Posterior cingulate gyrus (tissue), 11 donors: ENCODE results near the gene ANKRD40CL.

Source experiments
- DNase-seq, 10 donors: peaks; one replicate each; pipeline versions ENCODE4 v3.0.0 to v3.0.0-alpha.2; 2020 to 2021; ENCODE audit warnings: mixed read lengths in 3 of 10
- intact Hi-C: fragments of 100-400 bp; cut with DNase I; formaldehyde crosslinking; loops from one replicate; pipeline ENCODE4 v1.15.1; 2023

Gene ANKRD40CL

GRCh38 chr17:50721194-50722010 lies 45.9 kb downstream of the ANKRD40CL start:
- intact Hi-C loops = no loop called here

DNA sequence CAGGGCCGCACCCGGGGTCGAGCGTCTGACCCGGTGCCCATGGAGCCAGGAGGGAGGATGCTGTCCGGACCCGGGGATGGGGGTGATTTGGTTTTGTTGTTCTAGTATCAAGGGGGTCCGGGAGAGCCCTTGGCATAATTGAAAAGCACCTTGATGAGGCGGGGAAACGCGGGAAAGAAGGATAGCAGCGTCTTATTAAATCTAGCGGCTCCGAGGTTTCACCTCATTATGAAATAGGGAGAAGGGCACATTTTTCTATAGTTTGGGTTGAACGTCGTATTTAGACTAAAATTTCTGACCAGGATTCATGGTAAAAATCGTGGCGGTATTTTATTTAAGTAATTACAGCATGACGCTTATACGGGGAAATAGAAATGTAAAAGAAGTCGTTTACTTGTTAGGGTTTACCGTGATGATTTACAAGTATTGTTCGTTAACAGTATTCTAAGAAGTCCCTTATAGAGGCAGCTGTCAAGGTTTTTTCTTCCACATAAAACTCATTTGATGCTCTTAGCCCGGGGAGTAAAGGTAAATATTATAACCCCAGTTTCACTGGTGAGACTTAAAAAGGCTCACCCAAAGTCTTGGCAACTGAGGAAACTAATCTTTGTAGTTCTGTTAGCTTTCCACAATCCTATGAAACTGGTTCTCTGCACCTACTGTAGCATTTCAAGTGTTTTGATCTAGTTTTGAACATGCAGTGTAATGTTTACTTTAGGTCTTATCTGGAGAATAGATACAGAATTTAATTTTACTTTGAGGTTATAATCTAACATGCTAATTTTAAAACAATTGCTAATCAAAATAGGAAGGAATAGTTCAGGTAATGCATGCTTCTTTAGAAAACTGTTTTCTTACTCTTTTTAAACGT lies 47.2 kb downstream of the ANKRD40CL start:
- DNase-seq = no peak
- intact Hi-C loops = loop anchor here (1.0 kb wide), 1 partner anchor 13 kb away; the partner anchor contains the start of gene ANKRD40

More at GRCh38 chr17:50721194-50722010, 45.9 kb downstream of the ANKRD40CL start:
- DNase-seq = no peak

DNA sequence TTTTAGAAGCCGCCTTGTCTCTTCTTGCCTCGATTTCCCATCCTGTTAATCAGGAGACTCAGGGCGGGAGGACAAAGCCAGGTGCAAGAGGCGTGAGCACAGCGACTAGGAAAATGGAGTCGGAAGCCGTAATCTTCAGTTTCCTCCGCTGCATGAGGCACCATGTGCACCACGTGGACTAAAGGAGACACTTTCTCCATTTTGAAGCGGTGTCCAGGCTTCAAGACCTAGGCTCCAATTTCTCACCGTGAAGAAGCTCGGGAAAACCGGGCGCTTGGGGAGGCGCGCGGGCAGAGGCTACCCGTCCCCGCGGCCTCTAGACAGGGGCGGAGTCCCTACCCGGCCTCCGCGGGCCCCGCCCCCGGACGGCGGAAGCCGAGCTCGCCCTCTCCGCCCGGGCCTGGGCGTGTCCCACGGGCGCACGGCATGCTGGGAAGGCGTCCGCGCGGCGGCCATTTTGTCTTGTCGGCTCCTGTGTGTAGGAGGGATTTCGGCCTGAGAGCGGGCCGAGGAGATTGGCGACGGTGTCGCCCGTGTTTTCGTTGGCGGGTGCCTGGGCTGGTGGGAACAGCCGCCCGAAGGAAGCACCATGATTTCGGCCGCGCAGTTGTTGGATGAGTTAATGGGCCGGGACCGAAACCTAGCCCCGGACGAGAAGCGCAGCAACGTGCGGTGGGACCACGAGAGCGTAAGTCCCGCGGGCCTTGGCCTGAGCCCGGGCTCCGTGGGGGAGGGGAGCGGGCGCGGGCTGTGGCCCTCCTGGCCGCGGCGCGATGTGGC lies 48.0 kb downstream of the ANKRD40CL start, which contains the start of gene LUC7L3:
TSS of gene LUC7L3 (plus strand) at position 460 of the 780 bp plus-strand sequence. CDS start at position 590, 130 bp downstream.
- intact Hi-C loops = loop anchor here (1.0 kb wide), 1 partner anchor 12 kb away; the partner anchor contains the start of gene ANKRD40
- peak; percentile 89 to 99 (median 94) for DNase-seq

DNA sequence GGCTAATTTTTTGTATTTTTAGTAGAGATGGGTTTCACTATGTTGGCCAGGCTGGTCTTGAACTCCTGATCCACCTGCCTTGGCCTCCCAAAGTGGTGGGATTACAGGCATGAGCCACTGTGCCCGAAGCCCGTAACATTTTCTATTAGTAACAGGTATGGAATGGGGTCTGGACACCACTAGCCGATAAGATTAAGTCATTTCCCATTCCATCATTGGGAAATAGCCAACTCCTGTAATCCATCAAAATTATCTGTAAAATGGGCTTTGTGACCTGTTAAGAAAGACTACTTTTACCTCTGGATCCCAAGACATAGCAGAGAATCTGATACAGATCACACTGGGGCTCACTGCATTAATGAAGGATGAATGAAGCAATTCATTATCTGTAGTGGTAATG lies 51.8 kb downstream of the ANKRD40CL start:
- intact Hi-C loops = no loop called here
- no peak for DNase-seq

- intact Hi-C loops = no loop called here
Measured at GRCh38 chr17:50712641-50713040, 54.7 kb downstream of the ANKRD40CL start.

More at GRCh38 chr17:50712641-50713040, 54.7 kb downstream of the ANKRD40CL start:
- DNase-seq = no peak
